ENCODE data around the gene PTPRC. TPM values are rescaled to one million over a fixed set of nuclear protein-coding genes. Genes with fewer than 3 reads are reported as not detected.

Gene PTPRC
- total RNA-seq, 1 experiment from 2014 or later: not detected

GRCh38 chr1:198749279-198749678 lies 110.4 kb downstream of the PTPRC start:
- H3K27me3 ChIP-seq (replicated peaks; ENCODE audit: insufficient read depth, low read depth, low read length, poor library complexity): no peaks in the 10 kb centered on the region
- no peak for DNase-seq (ENCODE audit: low spot score)
- no TSS peak for BruUV-seq (replicated peaks)
- no peaks in the 10 kb centered on the region for H3K36me3 ChIP-seq (ENCODE audit: insufficient read depth, low read length, poor library complexity, severe bottlenecking)
- H3K27ac ChIP-seq (ENCODE audit: low read depth, low read length, poor library complexity, severe bottlenecking): no peak overlapping the region
- intact Hi-C loops (cut with micrococcal nuclease; ENCODE audit: unreplicated experiment): no loop called here
- ChIA-PET CTCF (no interaction called here), POLR2A (ENCODE audit: low non-redundant PET) (no interaction called here)
- H3K9me3 ChIP-seq (ENCODE audit: low read depth, low read length, poor library complexity, severe bottlenecking): no peaks in the 10 kb centered on the region
- H3K4me1 ChIP-seq (ENCODE audit: insufficient read depth, low read length, poor library complexity, severe bottlenecking): no peaks in the 10 kb centered on the region
- H3K4me3 ChIP-seq (ENCODE audit: low read depth, low read length, poor library complexity, severe bottlenecking): no peak overlapping the region
- no peak for TF ChIP-seq CTCF (conservative IDR thresholded peaks at IDR 0.05; ENCODE audit: low read depth, low read length)
- TF ChIP-seq EZH2 (IDR thresholded peaks at IDR 0.05; ENCODE audit: borderline replicate concordance, low read depth, low read length, poor library complexity, severe bottlenecking): no peak

- ChIA-PET CTCF (no interaction called here), POLR2A (ENCODE audit: low non-redundant PET) (no interaction called here)
- no peak for DNase-seq (ENCODE audit: low spot score)
- Histone ChIP-seq H3K4me3 (ENCODE audit: low read depth, low read length, poor library complexity, severe bottlenecking) (no peak overlapping the region), H3K36me3 (ENCODE audit: insufficient read depth, low read length, poor library complexity, severe bottlenecking) (no peaks in the 10 kb centered on the region), H3K27me3 (replicated peaks; ENCODE audit: insufficient read depth, low read depth, low read length, poor library complexity) (no peaks in the 10 kb centered on the region), H3K9me3 (ENCODE audit: low read depth, low read length, poor library complexity, severe bottlenecking) (no peaks in the 10 kb centered on the region), H3K4me1 (ENCODE audit: insufficient read depth, low read length, poor library complexity, severe bottlenecking) (no peaks in the 10 kb centered on the region), H3K27ac (ENCODE audit: low read depth, low read length, poor library complexity, severe bottlenecking) (no peak overlapping the region)
- no TSS peak for BruUV-seq (replicated peaks)
- intact Hi-C loops (cut with micrococcal nuclease; ENCODE audit: unreplicated experiment): no loop called here
- TF ChIP-seq EZH2 (IDR thresholded peaks at IDR 0.05; ENCODE audit: borderline replicate concordance, low read depth, low read length, poor library complexity, severe bottlenecking): no peak
- TF ChIP-seq CTCF (conservative IDR thresholded peaks at IDR 0.05; ENCODE audit: low read depth, low read length): no peak
These were observed 111.2 kb downstream of the PTPRC start for GRCh38 chr1:198750081-198750480.

- Histone ChIP-seq H3K27ac (ENCODE audit: low read depth, low read length, poor library complexity, severe bottlenecking) (no peak overlapping the region), H3K4me1 (ENCODE audit: insufficient read depth, low read length, poor library complexity, severe bottlenecking) (peaks cover 11% of the 10 kb centered on the region), H3K27me3 (replicated peaks; ENCODE audit: insufficient read depth, low read depth, low read length, poor library complexity) (no peaks in the 10 kb centered on the region), H3K4me3 (ENCODE audit: low read depth, low read length, poor library complexity, severe bottlenecking) (no peak overlapping the region), H3K9me3 (ENCODE audit: low read depth, low read length, poor library complexity, severe bottlenecking) (no peaks in the 10 kb centered on the region), H3K36me3 (ENCODE audit: insufficient read depth, low read length, poor library complexity, severe bottlenecking) (no peaks in the 10 kb centered on the region)
- intact Hi-C loops (cut with micrococcal nuclease; ENCODE audit: unreplicated experiment): no loop called here
- TF ChIP-seq CTCF (conservative IDR thresholded peaks at IDR 0.05; ENCODE audit: low read depth, low read length): no peak
- TF ChIP-seq EZH2 (IDR thresholded peaks at IDR 0.05; ENCODE audit: borderline replicate concordance, low read depth, low read length, poor library complexity, severe bottlenecking): no peak
- ChIA-PET CTCF (no interaction called here), POLR2A (ENCODE audit: low non-redundant PET) (no interaction called here)
- no TSS peak for BruUV-seq (replicated peaks)
- no peak for DNase-seq (ENCODE audit: low spot score)
These were observed 112.9 kb downstream of the PTPRC start for GRCh38 chr1:198751741-198752140.

Measured in A673 (cell line).